BE2C (cell line): ENCODE results near the gene SLC5A6.

ENCODE experiments used
- DNase-seq: peaks from one replicate; pipeline ENCODE4 v3.0.0-alpha.2; 2020
- H3K27me3 ChIP-seq: fragments of 250-450 bp; sonication (Bioruptor Pico); 2 replicates; pipeline ENCODE4 v1.5.1; 2020; ENCODE audit warnings: mild to moderate bottlenecking
- H3K36me3 ChIP-seq: fragments of 250-450 bp; sonication (Bioruptor Pico); 2 replicates; pipeline ENCODE4 v1.5.1; 2020; ENCODE audit warnings: mild to moderate bottlenecking
- H3K4me1 ChIP-seq: fragments of 250-450 bp; sonication (Bioruptor Pico); 2 replicates; pipeline ENCODE4 v1.5.1; 2020
- H3K4me3 ChIP-seq: 2 replicates; pipeline ENCODE4 v1.5.1; 2011; ENCODE audit warnings: low read depth, low read length
- H3K9me3 ChIP-seq: fragments of 250-450 bp; sonication (Bioruptor Pico); 2 replicates; pipeline ENCODE4 v1.5.1; 2020
- TF ChIP-seq, protein P1 (sequence below): IDR thresholded peaks from 2 replicates; pipeline ENCODE4 v1.5.1; 2012; ENCODE audit warnings: mild to moderate bottlenecking, low read depth, low read length

SLC5A6 gene

DNA sequence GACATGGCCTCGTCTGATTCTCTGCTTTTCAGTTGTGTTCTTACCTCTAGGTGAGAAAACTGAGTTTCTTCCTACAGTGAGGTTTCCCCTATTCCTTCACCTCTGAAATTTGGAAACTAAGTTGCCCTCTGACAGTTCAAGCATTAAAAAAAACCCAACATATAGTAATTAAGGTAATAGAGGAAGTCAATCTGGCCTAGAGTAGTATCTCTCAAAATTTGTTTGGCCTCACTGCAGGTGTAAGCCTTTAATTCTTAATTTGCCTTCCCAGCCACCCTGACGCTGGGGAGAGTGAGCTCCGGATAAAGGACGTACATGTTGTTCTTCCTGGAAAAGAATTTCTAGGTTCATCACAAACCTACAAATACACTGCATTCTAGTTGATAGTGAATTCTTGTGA, 6.5 kb upstream of the SLC5A6 start:
- peaks cover 9% of the 10 kb centered on the region for H3K4me1 ChIP-seq
- peak overlapping the region; percentile 73 for H3K4me3 ChIP-seq
- peaks cover 69% of the 10 kb centered on the region for H3K36me3 ChIP-seq
- TF ChIP-seq, protein P1, sequence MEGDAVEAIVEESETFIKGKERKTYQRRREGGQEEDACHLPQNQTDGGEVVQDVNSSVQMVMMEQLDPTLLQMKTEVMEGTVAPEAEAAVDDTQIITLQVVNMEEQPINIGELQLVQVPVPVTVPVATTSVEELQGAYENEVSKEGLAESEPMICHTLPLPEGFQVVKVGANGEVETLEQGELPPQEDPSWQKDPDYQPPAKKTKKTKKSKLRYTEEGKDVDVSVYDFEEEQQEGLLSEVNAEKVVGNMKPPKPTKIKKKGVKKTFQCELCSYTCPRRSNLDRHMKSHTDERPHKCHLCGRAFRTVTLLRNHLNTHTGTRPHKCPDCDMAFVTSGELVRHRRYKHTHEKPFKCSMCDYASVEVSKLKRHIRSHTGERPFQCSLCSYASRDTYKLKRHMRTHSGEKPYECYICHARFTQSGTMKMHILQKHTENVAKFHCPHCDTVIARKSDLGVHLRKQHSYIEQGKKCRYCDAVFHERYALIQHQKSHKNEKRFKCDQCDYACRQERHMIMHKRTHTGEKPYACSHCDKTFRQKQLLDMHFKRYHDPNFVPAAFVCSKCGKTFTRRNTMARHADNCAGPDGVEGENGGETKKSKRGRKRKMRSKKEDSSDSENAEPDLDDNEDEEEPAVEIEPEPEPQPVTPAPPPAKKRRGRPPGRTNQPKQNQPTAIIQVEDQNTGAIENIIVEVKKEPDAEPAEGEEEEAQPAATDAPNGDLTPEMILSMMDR: no peak
- DNase-seq: no peak
- no peaks in the 10 kb centered on the region for H3K9me3 ChIP-seq
- H3K27me3 ChIP-seq: no peaks in the 10 kb centered on the region

GRCh38 chr2:27217173-27218121, 5.4 kb upstream of the SLC5A6 start, which contains the start of gene CAD:
Gene CAD, plus strand, starts transcription at chr2:27217369. Its CDS starts 183 bp downstream, at chr2:27217552.
- H3K36me3 ChIP-seq: peaks cover 57% of the 10 kb centered on the region

DNA sequence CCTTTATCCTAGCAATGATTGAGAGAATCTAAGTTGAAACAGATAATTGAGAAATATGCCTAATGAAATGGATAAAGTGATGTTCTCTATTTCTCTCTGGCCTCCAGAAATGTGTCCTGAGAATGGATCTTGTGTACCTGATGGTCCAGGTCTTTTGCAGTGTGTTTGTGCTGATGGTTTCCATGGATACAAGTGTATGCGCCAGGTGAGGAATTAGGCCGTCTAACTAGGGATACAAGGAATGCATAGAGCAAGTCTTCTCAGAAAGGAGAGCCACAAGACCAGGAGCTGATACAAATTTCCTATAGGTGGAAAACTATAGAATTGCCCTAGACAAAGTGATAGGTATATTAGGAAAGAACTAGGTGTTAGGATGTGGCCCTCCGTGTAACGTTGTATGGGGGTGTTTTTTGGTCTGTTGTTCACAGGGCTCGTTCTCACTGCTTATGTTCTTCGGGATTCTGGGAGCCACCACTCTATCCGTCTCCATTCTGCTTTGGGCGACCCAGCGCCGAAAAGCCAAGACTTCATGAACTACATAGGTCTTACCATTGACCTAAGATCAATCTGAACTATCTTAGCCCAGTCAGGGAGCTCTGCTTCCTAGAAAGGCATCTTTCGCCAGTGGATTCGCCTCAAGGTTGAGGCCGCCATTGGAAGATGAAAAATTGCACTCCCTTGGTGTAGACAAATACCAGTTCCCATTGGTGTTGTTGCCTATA, 4.5 kb upstream of the SLC5A6 start:
- Histone ChIP-seq H3K4me3 (peak overlapping the region; percentile 73), H3K36me3 (peaks cover 49% of the 10 kb centered on the region), H3K9me3 (no peaks in the 10 kb centered on the region), H3K4me1 (peaks cover 9% of the 10 kb centered on the region), H3K27me3 (no peaks in the 10 kb centered on the region)
- TF ChIP-seq, protein P1: no peak
- no peak for DNase-seq

More at GRCh38 chr2:27217173-27218121, 5.4 kb upstream of the SLC5A6 start, which contains the start of gene CAD:
- Histone ChIP-seq H3K27me3 (no peaks in the 10 kb centered on the region), H3K4me1 (peaks cover 9% of the 10 kb centered on the region), H3K9me3 (no peaks in the 10 kb centered on the region), H3K4me3 (peak within 1 kb of the TSS; percentile 73)
- peak; percentile 95 for DNase-seq
- TF ChIP-seq, protein P1: 0 out of 2 replicates have a peak, but pooled peaks have one; percentile 10

- TF ChIP-seq, protein P1: no peak
Observed at GRCh38 chr2:27214941-27215340, 2.9 kb upstream of the SLC5A6 start.

DNA sequence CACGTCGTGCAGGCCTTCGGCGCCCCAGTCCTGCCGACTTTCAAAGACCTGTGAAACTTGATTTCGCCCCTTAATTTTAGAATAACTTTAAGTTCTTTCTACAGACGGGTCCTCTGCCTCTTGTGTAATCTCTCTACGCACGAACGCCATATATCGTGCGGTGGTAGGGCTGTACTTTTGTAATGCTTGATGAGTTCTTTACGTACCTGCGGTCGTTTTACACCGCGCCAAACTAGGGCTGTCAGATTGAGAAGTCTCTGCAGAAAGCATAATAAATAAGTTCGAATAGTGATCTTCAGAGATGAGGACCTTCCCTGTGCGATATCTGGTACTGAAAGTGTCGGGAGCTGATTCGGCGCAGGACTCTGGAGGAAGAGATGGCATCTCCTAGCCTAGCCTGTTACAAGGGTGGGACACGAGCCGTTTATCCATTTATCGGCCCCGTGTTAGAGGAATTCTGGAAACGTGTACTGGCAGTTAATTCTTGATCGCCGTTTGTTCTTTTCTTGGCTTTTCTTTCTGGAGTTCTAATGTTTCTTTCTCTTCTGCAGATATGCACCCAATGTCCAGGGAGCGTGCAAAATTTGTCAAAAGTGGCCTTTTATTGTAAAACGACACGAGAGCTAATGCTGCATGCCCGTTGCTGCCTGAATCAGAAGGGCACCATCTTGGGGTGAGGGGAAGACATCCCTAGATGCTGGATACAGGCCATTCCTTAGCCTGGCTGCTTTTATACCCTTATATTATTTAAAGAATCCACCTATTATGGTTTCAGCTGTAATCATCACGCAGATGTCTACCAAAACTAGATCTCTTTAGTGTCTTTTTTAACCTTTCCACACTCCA, 781 bp upstream of the SLC5A6 start:
- H3K9me3 ChIP-seq: no peaks in the 10 kb centered on the region
- TF ChIP-seq, protein P1: no peak

More at GRCh38 chr2:27214941-27215340, 2.9 kb upstream of the SLC5A6 start:
- H3K36me3 ChIP-seq: peaks cover 35% of the 10 kb centered on the region
- H3K4me3 ChIP-seq: no peak overlapping the region
- no peak for DNase-seq
- peaks cover 10% of the 10 kb centered on the region for H3K4me1 ChIP-seq
- no peaks in the 10 kb centered on the region for H3K27me3 ChIP-seq
- H3K9me3 ChIP-seq: no peaks in the 10 kb centered on the region

More for the DNA sequence above, 781 bp upstream of the SLC5A6 start:
- Histone ChIP-seq H3K36me3 (peaks cover 38% of the 10 kb centered on the region), H3K4me1 (peaks cover 5% of the 10 kb centered on the region; the same call in 1 of the 2 replicates), H3K27me3 (no peaks in the 10 kb centered on the region), H3K4me3 (peak overlapping the region; percentile 77)
- DNase-seq: no peak
